Measurements from ENCODE around the gene KTI12.
"Not testable (repeated sequence)": the region's sequence is repeated elsewhere in the genome, so short reads cannot be mapped to it uniquely, and the experiment has no call there.

Gene KTI12, protein sequence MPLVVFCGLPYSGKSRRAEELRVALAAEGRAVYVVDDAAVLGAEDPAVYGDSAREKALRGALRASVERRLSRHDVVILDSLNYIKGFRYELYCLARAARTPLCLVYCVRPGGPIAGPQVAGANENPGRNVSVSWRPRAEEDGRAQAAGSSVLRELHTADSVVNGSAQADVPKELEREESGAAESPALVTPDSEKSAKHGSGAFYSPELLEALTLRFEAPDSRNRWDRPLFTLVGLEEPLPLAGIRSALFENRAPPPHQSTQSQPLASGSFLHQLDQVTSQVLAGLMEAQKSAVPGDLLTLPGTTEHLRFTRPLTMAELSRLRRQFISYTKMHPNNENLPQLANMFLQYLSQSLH

DNA sequence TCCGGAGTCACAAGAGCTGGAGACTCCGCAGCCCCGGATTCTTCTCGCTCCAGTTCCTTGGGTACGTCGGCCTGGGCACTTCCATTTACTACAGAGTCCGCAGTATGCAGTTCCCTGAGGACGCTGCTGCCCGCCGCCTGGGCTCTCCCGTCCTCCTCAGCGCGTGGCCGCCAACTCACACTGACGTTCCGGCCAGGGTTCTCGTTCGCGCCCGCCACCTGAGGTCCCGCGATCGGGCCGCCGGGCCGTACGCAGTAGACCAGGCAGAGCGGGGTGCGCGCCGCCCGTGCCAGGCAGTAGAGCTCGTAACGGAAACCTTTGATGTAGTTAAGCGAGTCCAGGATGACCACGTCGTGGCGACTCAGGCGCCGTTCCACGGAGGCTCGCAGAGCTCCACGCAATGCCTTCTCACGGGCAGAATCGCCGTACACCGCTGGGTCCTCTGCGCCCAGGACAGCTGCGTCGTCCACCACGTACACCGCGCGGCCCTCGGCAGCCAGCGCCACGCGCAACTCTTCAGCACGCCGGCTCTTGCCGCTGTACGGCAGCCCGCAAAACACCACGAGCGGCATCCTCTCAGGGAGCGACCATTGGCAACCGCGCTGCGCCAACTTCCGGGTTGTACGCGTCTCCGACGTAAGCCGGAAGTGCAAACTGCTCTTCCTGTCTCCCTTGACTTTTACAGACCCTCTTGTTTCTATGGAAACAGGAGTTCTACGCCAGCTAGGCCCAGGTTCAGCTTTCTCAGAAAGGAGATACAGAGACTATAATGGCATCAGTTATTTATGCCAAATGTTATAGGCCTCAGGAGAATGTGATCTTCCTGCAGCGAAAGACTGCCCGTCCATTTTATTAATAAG, at the start of gene KTI12:
TSS of gene KTI12 (minus strand) at position 621 of the 860 bp plus-strand sequence. CDS start at position 572, 49 bp downstream.
- peaks cover 0 to 6% of the 10 kb centered on the region in 2 donors for H3K36me3 ChIP-seq (ENCODE audit: control insufficient read depth in 1 of 2, insufficient read depth in 2 of 2, low read length in 2 of 2)
- H3K4me1 ChIP-seq (ENCODE audit: control insufficient read depth in 1 of 2, insufficient read depth in 2 of 2, low read length in 2 of 2), result peaks cover 7 to 10% of the 10 kb centered on the region in 2 donors
- H3K9me3 ChIP-seq (ENCODE audit: control insufficient read depth in 1 of 2, low read length in 2 of 2), result no peaks in the 10 kb centered on the region
- no peaks in the 10 kb centered on the region for H3K27me3 ChIP-seq (ENCODE audit: low read depth, low read length)
- peak within 1 kb of the TSS; percentile 91 for H3K27ac ChIP-seq (ENCODE audit: low read length)
- peak within 1 kb of the TSS; percentile 68 to 75 for H3K4me3 ChIP-seq (ENCODE audit: low read depth in 1 of 2, low read length in 2 of 2)

DNA sequence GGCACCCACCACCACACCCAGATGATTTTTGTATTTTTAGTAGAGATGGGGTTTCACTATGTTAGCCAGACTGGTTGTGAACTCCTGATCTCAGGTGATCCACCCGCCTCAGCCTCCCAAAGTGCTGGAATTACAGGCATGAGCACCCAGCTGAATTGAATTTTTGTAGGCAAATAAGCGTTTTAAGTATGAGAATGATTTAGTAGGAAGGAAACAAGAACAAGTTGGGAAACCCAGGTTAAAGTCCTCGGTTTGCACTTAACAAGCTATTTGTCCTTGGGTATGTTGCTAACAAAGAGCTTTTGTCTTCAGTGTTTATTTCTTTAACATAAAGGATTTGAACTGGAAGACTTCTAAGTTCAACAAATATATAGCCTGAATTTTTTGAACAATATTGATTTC, 46.4 kb upstream of the KTI12 start:
- Histone ChIP-seq H3K4me3 (ENCODE audit: low read depth in 1 of 2, low read length in 2 of 2) (no peak overlapping the region), H3K27ac (ENCODE audit: low read length) (no peak overlapping the region)

DNA sequence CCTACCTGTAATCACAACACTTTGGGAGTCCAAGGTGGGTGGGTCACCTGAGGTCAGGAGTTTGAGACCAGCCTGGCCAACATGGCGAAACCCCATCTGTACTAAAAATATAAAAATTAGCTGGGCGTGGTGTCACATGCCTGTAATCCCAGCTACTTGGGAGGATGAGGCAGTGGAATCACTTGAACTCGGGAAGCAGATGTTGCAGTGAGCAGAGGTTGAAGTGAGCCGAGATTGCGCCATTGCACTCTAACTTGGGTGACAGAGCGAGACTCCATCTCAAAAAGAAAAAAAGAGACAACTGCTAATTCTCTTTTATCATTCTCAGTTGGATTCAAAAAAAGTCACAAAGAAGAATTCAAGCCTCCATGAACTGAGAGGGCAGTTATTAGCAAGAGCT, 43.7 kb upstream of the KTI12 start:
- H3K27me3 ChIP-seq (ENCODE audit: low read depth, low read length); H3K27ac ChIP-seq (ENCODE audit: low read length); H3K9me3 ChIP-seq (ENCODE audit: control insufficient read depth in 1 of 2, low read length in 2 of 2); H3K4me1 ChIP-seq (ENCODE audit: control insufficient read depth in 1 of 2, insufficient read depth in 2 of 2, low read length in 2 of 2); H3K4me3 ChIP-seq (ENCODE audit: low read depth in 1 of 2, low read length in 2 of 2): not testable (repeated sequence)
- peaks cover 12 to 16% of the 10 kb centered on the region in 2 donors for H3K36me3 ChIP-seq (ENCODE audit: control insufficient read depth in 1 of 2, insufficient read depth in 2 of 2, low read length in 2 of 2)

More for the DNA sequence above, 46.4 kb upstream of the KTI12 start:
- Histone ChIP-seq H3K36me3 (ENCODE audit: control insufficient read depth in 1 of 2, insufficient read depth in 2 of 2, low read length in 2 of 2) (peaks cover 12 to 16% of the 10 kb centered on the region in 2 donors), H3K27me3 (ENCODE audit: low read depth, low read length) (no peaks in the 10 kb centered on the region), H3K9me3 (ENCODE audit: control insufficient read depth in 1 of 2, low read length in 2 of 2) (no peaks in the 10 kb centered on the region), H3K4me1 (ENCODE audit: control insufficient read depth in 1 of 2, insufficient read depth in 2 of 2, low read length in 2 of 2) (no peaks in the 10 kb centered on the region)

DNA sequence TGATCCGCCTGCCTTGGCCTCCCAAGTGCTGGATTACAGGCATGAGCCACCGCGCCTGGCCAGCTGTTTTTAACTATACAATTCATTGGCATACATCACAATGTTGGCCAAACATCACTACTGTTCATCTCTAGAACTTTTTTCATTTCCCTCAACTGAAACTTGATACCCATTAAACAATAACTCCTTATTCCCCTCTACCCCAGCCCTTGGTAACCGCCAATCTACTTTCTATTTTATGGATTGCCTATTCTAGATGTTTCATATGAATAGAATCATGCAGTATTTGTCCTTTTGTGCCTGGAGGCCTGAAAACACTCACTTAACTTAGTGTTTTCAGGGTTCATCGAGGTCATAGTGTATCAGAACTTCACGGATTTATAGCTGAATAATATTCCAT, 38.7 kb upstream of the KTI12 start:
- Histone ChIP-seq H3K36me3 (ENCODE audit: control insufficient read depth in 1 of 2, insufficient read depth in 2 of 2, low read length in 2 of 2) (peaks cover 11 to 14% of the 10 kb centered on the region in 2 donors), H3K27me3 (ENCODE audit: low read depth, low read length) (no peaks in the 10 kb centered on the region), H3K27ac (ENCODE audit: low read length) (no peak overlapping the region), H3K4me1 (ENCODE audit: control insufficient read depth in 1 of 2, insufficient read depth in 2 of 2, low read length in 2 of 2) (no peaks in the 10 kb centered on the region), H3K9me3 (ENCODE audit: control insufficient read depth in 1 of 2, low read length in 2 of 2) (no peaks in the 10 kb centered on the region), H3K4me3 (ENCODE audit: low read depth in 1 of 2, low read length in 2 of 2) (no peak overlapping the region)

DNA sequence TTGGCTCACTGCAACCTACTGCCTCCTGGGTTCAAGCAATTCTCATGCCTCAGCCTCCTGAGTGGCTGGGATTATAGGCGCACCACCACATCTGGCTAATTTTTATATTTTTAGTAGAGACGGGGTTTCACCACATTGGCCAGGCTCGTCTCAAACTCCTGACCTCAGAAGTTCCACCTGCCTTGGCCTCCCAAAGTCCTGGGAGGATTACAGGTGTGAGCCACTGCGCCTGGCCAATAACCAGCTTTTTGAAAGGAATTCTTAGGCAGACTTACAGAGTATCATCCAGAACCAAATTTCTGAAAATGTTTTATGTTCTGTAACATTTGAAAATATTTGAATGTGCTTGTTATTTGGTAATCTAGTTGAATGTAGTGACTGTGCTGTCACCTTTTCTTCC, 37.1 kb upstream of the KTI12 start:
- Histone ChIP-seq H3K4me1 (ENCODE audit: control insufficient read depth in 1 of 2, insufficient read depth in 2 of 2, low read length in 2 of 2) (no peaks in the 10 kb centered on the region), H3K27ac (ENCODE audit: low read length) (no peak overlapping the region), H3K9me3 (ENCODE audit: control insufficient read depth in 1 of 2, low read length in 2 of 2) (no peaks in the 10 kb centered on the region), H3K4me3 (ENCODE audit: low read depth in 1 of 2, low read length in 2 of 2) (no peak overlapping the region), H3K27me3 (ENCODE audit: low read depth, low read length) (no peaks in the 10 kb centered on the region), H3K36me3 (ENCODE audit: control insufficient read depth in 1 of 2, insufficient read depth in 2 of 2, low read length in 2 of 2) (peaks cover 16 to 25% of the 10 kb centered on the region in 2 donors)

DNA sequence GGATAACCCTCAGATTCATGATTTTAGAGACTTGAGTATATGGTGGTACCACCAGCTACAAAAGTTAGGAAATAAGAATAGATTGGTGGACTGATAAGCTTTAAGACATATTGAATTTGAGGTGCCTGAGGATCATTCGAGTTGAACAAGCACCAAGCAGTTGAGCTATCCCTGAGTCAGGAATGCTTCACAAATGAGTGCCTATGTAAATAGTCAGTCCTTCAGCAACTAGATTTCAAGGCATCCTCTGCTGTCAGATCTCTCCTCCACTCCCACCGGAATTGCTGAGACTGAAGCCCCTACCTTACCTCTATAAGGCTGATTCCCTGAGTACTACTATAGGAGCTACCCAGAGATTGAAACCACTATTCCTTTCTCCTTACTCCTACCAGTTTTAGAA, 29.6 kb upstream of the KTI12 start:
- Histone ChIP-seq H3K27ac (ENCODE audit: low read length) (no peak overlapping the region), H3K36me3 (ENCODE audit: control insufficient read depth in 1 of 2, insufficient read depth in 2 of 2, low read length in 2 of 2) (peaks cover 40 to 46% of the 10 kb centered on the region in 2 donors), H3K9me3 (ENCODE audit: control insufficient read depth in 1 of 2, low read length in 2 of 2) (no peaks in the 10 kb centered on the region), H3K4me1 (ENCODE audit: control insufficient read depth in 1 of 2, insufficient read depth in 2 of 2, low read length in 2 of 2) (peaks cover 0 to 2% of the 10 kb centered on the region in 2 donors), H3K27me3 (ENCODE audit: low read depth, low read length) (no peaks in the 10 kb centered on the region), H3K4me3 (ENCODE audit: low read depth in 1 of 2, low read length in 2 of 2) (no peak overlapping the region)

DNA sequence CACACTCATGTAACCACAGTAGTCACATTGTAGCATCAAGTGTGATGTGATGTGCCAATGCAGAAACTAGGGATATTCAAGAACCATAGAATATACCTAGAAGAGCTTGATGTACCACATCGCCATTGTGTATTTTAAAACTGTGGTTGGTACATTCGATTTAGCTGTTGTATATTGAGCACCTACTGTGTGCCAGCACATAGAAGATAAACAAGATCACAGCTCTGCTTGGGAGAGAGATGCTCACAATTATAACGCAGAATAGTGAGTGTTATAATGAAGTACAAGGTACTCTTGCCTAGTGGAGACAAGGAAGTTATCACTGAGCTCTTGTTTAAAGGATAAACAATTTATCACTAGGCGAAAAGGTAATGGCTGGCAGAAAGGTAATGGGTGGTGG, 27.2 kb upstream of the KTI12 start:
- peaks cover 0 to 15% of the 10 kb centered on the region in 2 donors for H3K4me1 ChIP-seq (ENCODE audit: control insufficient read depth in 1 of 2, insufficient read depth in 2 of 2, low read length in 2 of 2)
- no peaks in the 10 kb centered on the region for H3K27me3 ChIP-seq (ENCODE audit: low read depth, low read length)
- peaks cover 28 to 33% of the 10 kb centered on the region in 2 donors for H3K36me3 ChIP-seq (ENCODE audit: control insufficient read depth in 1 of 2, insufficient read depth in 2 of 2, low read length in 2 of 2)
- H3K4me3 ChIP-seq (ENCODE audit: low read depth in 1 of 2, low read length in 2 of 2), result no peak overlapping the region
- H3K9me3 ChIP-seq (ENCODE audit: control insufficient read depth in 1 of 2, low read length in 2 of 2), result no peaks in the 10 kb centered on the region
- no peak overlapping the region for H3K27ac ChIP-seq (ENCODE audit: low read length)

DNA sequence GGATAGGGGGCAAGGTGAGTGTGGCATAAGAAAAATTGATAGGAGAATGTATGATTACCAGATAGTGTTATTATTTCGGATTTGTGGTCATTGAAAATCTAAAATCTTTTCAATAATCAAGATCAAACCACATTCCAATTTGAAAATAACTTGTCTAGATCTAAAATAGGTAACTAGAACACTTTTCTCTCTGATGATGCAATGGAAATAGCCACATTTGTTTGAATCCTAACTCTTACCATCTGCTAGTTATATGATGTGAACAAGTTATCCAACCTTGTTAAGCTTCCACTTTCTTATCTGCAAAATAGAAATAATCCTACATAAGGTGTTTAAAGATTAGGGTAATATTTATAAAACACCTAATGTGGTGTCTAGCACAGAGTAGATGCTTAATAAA, 26.3 kb upstream of the KTI12 start:
- no peaks in the 10 kb centered on the region for H3K27me3 ChIP-seq (ENCODE audit: low read depth, low read length)
- no peak overlapping the region for H3K4me3 ChIP-seq (ENCODE audit: low read depth in 1 of 2, low read length in 2 of 2)
- H3K27ac ChIP-seq (ENCODE audit: low read length), result no peak overlapping the region
- no peaks in the 10 kb centered on the region for H3K9me3 ChIP-seq (ENCODE audit: control insufficient read depth in 1 of 2, low read length in 2 of 2)
- peaks cover 0 to 15% of the 10 kb centered on the region in 2 donors for H3K4me1 ChIP-seq (ENCODE audit: control insufficient read depth in 1 of 2, insufficient read depth in 2 of 2, low read length in 2 of 2)
- H3K36me3 ChIP-seq (ENCODE audit: control insufficient read depth in 1 of 2, insufficient read depth in 2 of 2, low read length in 2 of 2), result peaks cover 24 to 32% of the 10 kb centered on the region in 2 donors

DNA sequence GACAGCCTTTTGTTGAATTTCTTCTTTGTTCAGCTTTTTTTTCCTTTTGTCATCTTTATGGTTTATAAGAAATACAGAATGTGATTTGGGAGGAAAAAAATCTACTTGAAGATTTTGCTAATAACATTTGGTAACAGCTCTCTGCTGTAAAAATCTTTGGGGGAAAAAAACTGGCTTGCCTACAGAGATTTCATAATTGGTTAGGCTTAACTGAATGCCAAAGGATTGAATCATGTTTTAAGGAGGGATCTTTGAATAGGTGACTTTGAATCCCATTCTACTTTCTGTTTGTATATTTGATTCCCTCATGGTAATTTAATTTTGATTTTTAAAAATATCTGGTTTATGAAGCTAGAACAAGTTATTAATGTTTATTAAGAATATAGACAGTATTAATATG, 25.7 kb upstream of the KTI12 start:
- H3K4me3 ChIP-seq (ENCODE audit: low read depth in 1 of 2, low read length in 2 of 2), result no peak overlapping the region
- H3K4me1 ChIP-seq (ENCODE audit: control insufficient read depth in 1 of 2, insufficient read depth in 2 of 2, low read length in 2 of 2), result peaks cover 0 to 19% of the 10 kb centered on the region in 2 donors
- no peaks in the 10 kb centered on the region for H3K9me3 ChIP-seq (ENCODE audit: control insufficient read depth in 1 of 2, low read length in 2 of 2)
- H3K27ac ChIP-seq (ENCODE audit: low read length), result no peak overlapping the region
- H3K27me3 ChIP-seq (ENCODE audit: low read depth, low read length), result no peaks in the 10 kb centered on the region
- peaks cover 19 to 29% of the 10 kb centered on the region in 2 donors for H3K36me3 ChIP-seq (ENCODE audit: control insufficient read depth in 1 of 2, insufficient read depth in 2 of 2, low read length in 2 of 2)

DNA sequence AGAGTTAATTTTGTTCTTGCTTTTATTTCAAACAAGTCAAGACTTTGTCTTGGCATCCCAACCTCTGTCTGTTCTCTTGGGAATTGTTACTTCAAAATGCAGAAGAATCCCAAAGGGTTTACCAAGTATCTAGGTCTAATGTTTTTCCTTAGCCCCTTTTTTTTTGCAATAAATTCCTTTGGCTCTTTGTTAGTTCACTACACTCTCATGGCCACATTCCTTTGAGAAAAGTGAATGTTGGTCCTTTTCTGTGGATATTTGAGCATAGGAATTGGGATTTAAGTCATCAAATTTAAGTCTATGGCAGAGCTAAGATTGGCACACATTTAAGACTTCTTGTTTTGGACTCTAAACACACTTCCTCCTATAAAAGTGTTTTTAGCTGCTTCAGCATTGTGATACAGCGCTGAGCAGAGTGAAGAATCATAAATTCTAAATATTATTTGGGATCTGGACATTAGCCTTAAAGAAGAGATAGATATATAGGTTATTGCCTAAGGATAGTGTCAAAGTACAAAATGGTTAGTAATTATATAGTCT, 24.3 kb upstream of the KTI12 start:
- Histone ChIP-seq H3K9me3 (ENCODE audit: control insufficient read depth in 1 of 2, low read length in 2 of 2) (no peaks in the 10 kb centered on the region), H3K27ac (ENCODE audit: low read length) (peak overlapping the region; percentile 79), H3K4me1 (ENCODE audit: control insufficient read depth in 1 of 2, insufficient read depth in 2 of 2, low read length in 2 of 2) (peaks cover 0 to 29% of the 10 kb centered on the region in 2 donors)

DNA sequence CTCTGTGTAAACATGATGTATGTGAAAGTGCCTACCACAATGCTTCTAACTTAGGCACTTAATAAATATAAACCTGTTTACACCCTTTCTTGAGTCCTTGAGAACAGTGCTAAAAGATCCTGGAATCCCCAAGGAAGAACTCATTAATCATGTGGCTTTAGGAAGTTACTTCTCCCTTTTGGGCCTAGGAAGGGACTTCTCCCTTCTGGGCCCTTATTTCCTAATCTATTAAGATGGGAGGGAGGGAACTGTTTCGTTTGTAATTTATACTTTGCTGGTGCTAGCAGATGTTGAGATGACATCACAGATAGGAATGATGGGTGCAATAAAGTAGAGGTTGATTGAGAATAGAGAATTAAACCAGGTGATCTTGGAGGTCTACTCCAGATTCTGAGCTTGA, 23.6 kb upstream of the KTI12 start:
- no peaks in the 10 kb centered on the region for H3K27me3 ChIP-seq (ENCODE audit: low read depth, low read length)
- H3K27ac ChIP-seq (ENCODE audit: low read length), result peak overlapping the region; percentile 79
- no peaks in the 10 kb centered on the region for H3K9me3 ChIP-seq (ENCODE audit: control insufficient read depth in 1 of 2, low read length in 2 of 2)
- H3K36me3 ChIP-seq (ENCODE audit: control insufficient read depth in 1 of 2, insufficient read depth in 2 of 2, low read length in 2 of 2), result peaks cover 10 to 29% of the 10 kb centered on the region in 2 donors
- peak overlapping the region; percentile 81 to 94 for H3K4me3 ChIP-seq (ENCODE audit: low read depth in 1 of 2, low read length in 2 of 2)
- H3K4me1 ChIP-seq (ENCODE audit: control insufficient read depth in 1 of 2, insufficient read depth in 2 of 2, low read length in 2 of 2), result peaks cover 0 to 29% of the 10 kb centered on the region in 2 donors

More for the DNA sequence above, 24.3 kb upstream of the KTI12 start:
- H3K27me3 ChIP-seq (ENCODE audit: low read depth, low read length), result no peaks in the 10 kb centered on the region
- H3K4me3 ChIP-seq (ENCODE audit: low read depth in 1 of 2, low read length in 2 of 2), result peak overlapping the region in 1 of 2 donors; percentile 94
- H3K36me3 ChIP-seq (ENCODE audit: control insufficient read depth in 1 of 2, insufficient read depth in 2 of 2, low read length in 2 of 2), result peaks cover 14 to 23% of the 10 kb centered on the region in 2 donors
